ENCODE data around the gene UNC5C.

GRCh38 chr4:95532305-95532704 lies 16.5 kb downstream of the UNC5C start:
- TF ChIP-seq PBX3 (IDR thresholded peaks at IDR 0.05; ENCODE audit: insufficient replicate concordance, low read depth, low read length) (no peak), CTCF (IDR thresholded peaks at IDR 0.05 in 2 of 3, conservative IDR thresholded peaks at IDR 0.05 in 1 of 3; ENCODE audit: control insufficient read depth in 2 of 3, extremely low read depth in 1 of 3, insufficient read depth in 1 of 3, low read depth in 3 of 3, low read length in 3 of 3) (no peak), DPF2 (IDR thresholded peaks at IDR 0.05) (no peak), EZH2 (IDR thresholded peaks at IDR 0.05; ENCODE audit: borderline replicate concordance, control insufficient read depth, low read depth, low read length) (no peak)

Measured in GM12878 (cell line).